Astrocyte (in vitro differentiated cells and primary cell): ENCODE measurements around the gene THPO. TPM values are rescaled to one million over a fixed set of nuclear protein-coding genes. Genes with fewer than 3 reads are reported as not detected.
A peak's percentile ranks its signal among the peaks of the same experiment; 100 is the strongest.

Experiments
- DNase-seq: peaks from one replicate; pipeline ENCODE4 v3.0.0-alpha.2; 2010; ENCODE audit warnings: low read depth
- FAIRE-seq: peaks from 2 replicates; lab custom pipeline; 2011; peaks lifted over from hg19 to GRCh38; lab: Jason Lieb, UNC
- H2AFZ ChIP-seq: 2 replicates; pipeline ENCODE4 v1.6.0; 2012; ENCODE audit warnings: low read depth, low read length, inconsistent platforms
- H3K27ac ChIP-seq: 2 replicates; pipeline ENCODE4 v1.5.1; 2011; ENCODE audit warnings: low read depth, low read length, inconsistent platforms
- H3K27me3 ChIP-seq: 2 replicates; pipeline ENCODE4 v1.6.0; 2011; ENCODE audit warnings: low read length, inconsistent platforms; ENCODE audit not compliant: insufficient read depth
- H3K36me3 ChIP-seq: 2 replicates; pipeline ENCODE4 v1.5.1; 2011; ENCODE audit warnings: low read length, inconsistent platforms; ENCODE audit not compliant: insufficient read depth
- H3K4me1 ChIP-seq: 2 replicates; pipeline ENCODE4 v1.5.1; 2011; ENCODE audit warnings: low read length, inconsistent platforms; ENCODE audit not compliant: insufficient read depth
- H3K4me2 ChIP-seq: 2 replicates; pipeline ENCODE4 v1.6.0; 2012; ENCODE audit warnings: low read length, inconsistent platforms
- H3K4me3 ChIP-seq: 2 replicates; pipeline ENCODE4 v1.5.1; 2011; ENCODE audit warnings: low read depth, mild to moderate bottlenecking, low read length, inconsistent platforms; ENCODE audit not compliant: insufficient read depth
- H3K79me2 ChIP-seq: 2 replicates; pipeline ENCODE4 v1.6.0; 2012; ENCODE audit warnings: mild to moderate bottlenecking, low read length, inconsistent platforms; ENCODE audit not compliant: insufficient read depth
- H3K9ac ChIP-seq: 2 replicates; pipeline ENCODE4 v1.6.0; 2012; ENCODE audit warnings: mild to moderate bottlenecking, low read length, inconsistent platforms
- H3K9me3 ChIP-seq: 2 replicates; pipeline ENCODE4 v1.5.1; 2012; ENCODE audit warnings: low read depth, mild to moderate bottlenecking, low read length, inconsistent platforms; ENCODE audit not compliant: insufficient read depth
- H4K20me1 ChIP-seq: 2 replicates; pipeline ENCODE4 v1.6.0; 2012; ENCODE audit warnings: low read length, inconsistent platforms; ENCODE audit not compliant: insufficient read depth
- H3K27ac Mint-ChIP-seq: one replicate; pipeline ENCODE4 v1.8.0; 2021; ENCODE audit warnings: mild to moderate bottlenecking, mixed read lengths; ENCODE audit not compliant: unreplicated experiment
- H3K27me3 Mint-ChIP-seq: one replicate; pipeline ENCODE4 v1.8.0; 2021; ENCODE audit warnings: low read depth, mixed read lengths; ENCODE audit not compliant: unreplicated experiment
- H3K36me3 Mint-ChIP-seq: one replicate; pipeline ENCODE4 v1.8.0; 2021; ENCODE audit warnings: low read depth, mixed read lengths; ENCODE audit not compliant: unreplicated experiment
- H3K4me1 Mint-ChIP-seq: one replicate; pipeline ENCODE4 v1.8.0; 2021; ENCODE audit warnings: low read depth, mixed read lengths; ENCODE audit not compliant: unreplicated experiment
- H3K4me3 Mint-ChIP-seq: one replicate; pipeline ENCODE4 v1.8.0; 2021; ENCODE audit warnings: mild to moderate bottlenecking, moderate library complexity, mixed read lengths; ENCODE audit not compliant: unreplicated experiment
- H3K9me3 Mint-ChIP-seq: one replicate; pipeline ENCODE4 v1.8.0; 2021; ENCODE audit warnings: mild to moderate bottlenecking, mixed read lengths; ENCODE audit not compliant: unreplicated experiment
- EZH2 ChIP-seq: IDR thresholded peaks from 2 replicates; pipeline ENCODE4 v1.6.1; 2012; ENCODE audit warnings: mild to moderate bottlenecking, low read length, inconsistent platforms; ENCODE audit not compliant: insufficient read depth
- total RNA-seq: library from RNA; stranded (reverse); gene quantifications from 2 replicates; pipeline ENCODE4 v1.2.1, GENCODE V29; 2021
- TF ChIP-seq, protein P1 (sequence below): IDR thresholded peaks from 2 replicates; pipeline ENCODE4 v1.5.1; 2011; ENCODE audit warnings: low read depth, mild to moderate bottlenecking, inconsistent platforms, low read length, moderate library complexity; ENCODE audit not compliant: insufficient read depth

THPO gene
- total RNA-seq, 1 donor from 2014 or later, result 0.25 TPM

DNA sequence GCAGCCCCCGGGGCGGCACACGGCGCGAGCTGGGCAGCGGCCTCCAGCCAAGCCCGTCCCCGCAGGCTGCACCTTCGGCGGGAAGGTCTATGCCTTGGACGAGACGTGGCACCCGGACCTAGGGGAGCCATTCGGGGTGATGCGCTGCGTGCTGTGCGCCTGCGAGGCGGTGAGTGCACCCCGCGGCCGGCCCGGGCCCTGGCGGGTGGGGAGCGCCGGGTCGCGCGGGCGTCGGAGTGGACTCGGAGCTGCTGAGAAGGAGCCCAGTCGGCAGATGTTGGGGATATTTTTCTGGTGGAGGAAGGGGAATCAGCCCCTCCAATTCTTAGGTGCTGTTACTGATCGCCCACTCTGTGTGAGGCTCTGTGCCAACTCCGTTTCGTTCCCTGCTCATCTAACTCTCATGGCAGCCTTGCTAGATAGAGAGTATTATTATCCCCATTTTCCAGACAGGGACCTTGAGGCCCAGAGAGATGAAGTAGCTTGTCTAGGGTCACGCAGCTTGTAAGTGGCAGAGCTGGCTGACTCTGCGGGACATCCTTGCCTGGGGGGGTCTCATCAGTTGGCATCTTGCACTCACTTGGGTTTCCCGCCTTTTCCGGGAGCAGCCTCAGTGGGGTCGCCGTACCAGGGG lies 2.7 kb upstream of the THPO start:
- no peaks in the 10 kb centered on the region for H3K36me3 ChIP-seq
- TF ChIP-seq EZH2, result peak; percentile 100
- TF ChIP-seq, protein P1, sequence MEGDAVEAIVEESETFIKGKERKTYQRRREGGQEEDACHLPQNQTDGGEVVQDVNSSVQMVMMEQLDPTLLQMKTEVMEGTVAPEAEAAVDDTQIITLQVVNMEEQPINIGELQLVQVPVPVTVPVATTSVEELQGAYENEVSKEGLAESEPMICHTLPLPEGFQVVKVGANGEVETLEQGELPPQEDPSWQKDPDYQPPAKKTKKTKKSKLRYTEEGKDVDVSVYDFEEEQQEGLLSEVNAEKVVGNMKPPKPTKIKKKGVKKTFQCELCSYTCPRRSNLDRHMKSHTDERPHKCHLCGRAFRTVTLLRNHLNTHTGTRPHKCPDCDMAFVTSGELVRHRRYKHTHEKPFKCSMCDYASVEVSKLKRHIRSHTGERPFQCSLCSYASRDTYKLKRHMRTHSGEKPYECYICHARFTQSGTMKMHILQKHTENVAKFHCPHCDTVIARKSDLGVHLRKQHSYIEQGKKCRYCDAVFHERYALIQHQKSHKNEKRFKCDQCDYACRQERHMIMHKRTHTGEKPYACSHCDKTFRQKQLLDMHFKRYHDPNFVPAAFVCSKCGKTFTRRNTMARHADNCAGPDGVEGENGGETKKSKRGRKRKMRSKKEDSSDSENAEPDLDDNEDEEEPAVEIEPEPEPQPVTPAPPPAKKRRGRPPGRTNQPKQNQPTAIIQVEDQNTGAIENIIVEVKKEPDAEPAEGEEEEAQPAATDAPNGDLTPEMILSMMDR, result no peak
- H3K27me3 ChIP-seq, result peaks cover 43% of the 10 kb centered on the region
- DNase-seq, result no peak
- no peaks in the 10 kb centered on the region for H4K20me1 ChIP-seq
- no peak overlapping the region for H3K9ac ChIP-seq
- H3K27ac Mint-ChIP-seq, result no peak overlapping the region
- H3K4me1 ChIP-seq, result peaks cover 5% of the 10 kb centered on the region
- peak overlapping the region; percentile 82 for H3K4me2 ChIP-seq
- H3K36me3 Mint-ChIP-seq, result peaks cover 2% of the 10 kb centered on the region
- H3K4me3 ChIP-seq, result peak overlapping the region; percentile 37
- H3K27me3 Mint-ChIP-seq, result peaks cover 58% of the 10 kb centered on the region
- peaks cover 18% of the 10 kb centered on the region for H3K4me1 Mint-ChIP-seq
- peak overlapping the region; percentile 69 for H2AFZ ChIP-seq
- H3K4me3 Mint-ChIP-seq, result peak overlapping the region; percentile 69
- H3K79me2 ChIP-seq, result no peaks in the 10 kb centered on the region
- H3K27ac ChIP-seq, result no peak overlapping the region
- FAIRE-seq, result no peak
- H3K9me3 Mint-ChIP-seq, result no peaks in the 10 kb centered on the region
- H3K9me3 ChIP-seq, result no peaks in the 10 kb centered on the region

DNA sequence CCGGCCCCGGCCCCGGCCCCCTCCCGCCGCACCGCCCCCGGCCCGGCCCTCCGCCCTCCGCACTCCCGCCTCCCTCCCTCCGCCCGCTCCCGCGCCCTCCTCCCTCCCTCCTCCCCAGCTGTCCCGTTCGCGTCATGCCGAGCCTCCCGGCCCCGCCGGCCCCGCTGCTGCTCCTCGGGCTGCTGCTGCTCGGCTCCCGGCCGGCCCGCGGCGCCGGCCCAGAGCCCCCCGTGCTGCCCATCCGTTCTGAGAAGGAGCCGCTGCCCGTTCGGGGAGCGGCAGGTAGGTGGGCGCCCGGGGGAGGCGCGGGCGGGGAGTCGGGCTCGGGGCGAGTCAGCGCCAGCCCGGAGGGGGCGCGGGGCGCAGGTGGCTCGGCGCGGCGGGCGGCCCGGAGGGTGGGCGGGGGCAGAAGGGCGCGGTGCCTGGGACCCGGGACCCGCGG lies 2.2 kb upstream of the THPO start:
- H3K9ac ChIP-seq, result no peak overlapping the region
- H3K36me3 ChIP-seq, result no peaks in the 10 kb centered on the region
- H2AFZ ChIP-seq, result no peak overlapping the region
- Mint-ChIP-seq H3K9me3 (no peaks in the 10 kb centered on the region), H3K36me3 (peaks cover 4% of the 10 kb centered on the region), H3K27me3 (peaks cover 64% of the 10 kb centered on the region), H3K4me1 (peaks cover 18% of the 10 kb centered on the region), H3K4me3 (no peak overlapping the region), H3K27ac (no peak overlapping the region)
- no peak overlapping the region for H3K27ac ChIP-seq
- peak; percentile 12 for DNase-seq
- H3K9me3 ChIP-seq, result no peaks in the 10 kb centered on the region
- FAIRE-seq, result no peak
- no peak overlapping the region for H3K4me3 ChIP-seq
- H3K79me2 ChIP-seq, result no peaks in the 10 kb centered on the region
- peaks cover 45% of the 10 kb centered on the region for H3K27me3 ChIP-seq
- H4K20me1 ChIP-seq, result no peaks in the 10 kb centered on the region
- H3K4me1 ChIP-seq, result peaks cover 5% of the 10 kb centered on the region
- TF ChIP-seq EZH2, result no peak
- TF ChIP-seq, protein P1, result no peak
- peak overlapping the region; percentile 82 for H3K4me2 ChIP-seq
